Measurements from ENCODE around the gene SFRP5. TPM values are rescaled to one million over a fixed set of nuclear protein-coding genes. Genes with fewer than 3 reads are reported as not detected.
A peak's percentile ranks its signal among the peaks of the same experiment; 100 is the strongest.

SFRP5 gene
- total RNA-seq, 2 donors from 2014 or later = not detected

DNA sequence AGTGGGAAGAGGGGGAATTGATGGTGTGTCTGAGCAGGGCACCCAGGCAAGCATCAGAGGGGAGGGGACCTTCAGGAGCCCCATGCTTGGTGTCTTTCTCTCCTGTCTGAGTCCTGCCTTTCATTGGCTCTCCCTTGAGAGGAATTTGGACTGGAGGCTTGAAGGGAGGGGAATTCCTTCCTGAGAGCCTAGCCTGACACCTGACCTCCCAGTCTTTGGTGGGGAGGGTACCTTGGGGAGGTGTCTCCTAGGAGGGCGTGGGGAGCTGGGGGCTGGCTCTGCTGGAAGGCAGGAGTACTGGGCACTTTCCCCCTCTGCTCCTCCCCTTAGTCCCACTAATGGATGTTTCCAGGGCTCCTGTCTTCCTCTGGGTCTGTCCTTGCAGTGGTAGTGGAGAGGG is 1.3 kb upstream of the SFRP5 start:
- Mint-ChIP-seq H3K36me3 (peaks cover 0 to 6% of the 10 kb centered on the region in 2 donors), H3K9me3 (no peaks in the 10 kb centered on the region), H3K27ac (no peak overlapping the region)
- ATAC-seq = no peak
- no peak for DNase-seq (ENCODE audit: low spot score in 2 of 2)

DNA sequence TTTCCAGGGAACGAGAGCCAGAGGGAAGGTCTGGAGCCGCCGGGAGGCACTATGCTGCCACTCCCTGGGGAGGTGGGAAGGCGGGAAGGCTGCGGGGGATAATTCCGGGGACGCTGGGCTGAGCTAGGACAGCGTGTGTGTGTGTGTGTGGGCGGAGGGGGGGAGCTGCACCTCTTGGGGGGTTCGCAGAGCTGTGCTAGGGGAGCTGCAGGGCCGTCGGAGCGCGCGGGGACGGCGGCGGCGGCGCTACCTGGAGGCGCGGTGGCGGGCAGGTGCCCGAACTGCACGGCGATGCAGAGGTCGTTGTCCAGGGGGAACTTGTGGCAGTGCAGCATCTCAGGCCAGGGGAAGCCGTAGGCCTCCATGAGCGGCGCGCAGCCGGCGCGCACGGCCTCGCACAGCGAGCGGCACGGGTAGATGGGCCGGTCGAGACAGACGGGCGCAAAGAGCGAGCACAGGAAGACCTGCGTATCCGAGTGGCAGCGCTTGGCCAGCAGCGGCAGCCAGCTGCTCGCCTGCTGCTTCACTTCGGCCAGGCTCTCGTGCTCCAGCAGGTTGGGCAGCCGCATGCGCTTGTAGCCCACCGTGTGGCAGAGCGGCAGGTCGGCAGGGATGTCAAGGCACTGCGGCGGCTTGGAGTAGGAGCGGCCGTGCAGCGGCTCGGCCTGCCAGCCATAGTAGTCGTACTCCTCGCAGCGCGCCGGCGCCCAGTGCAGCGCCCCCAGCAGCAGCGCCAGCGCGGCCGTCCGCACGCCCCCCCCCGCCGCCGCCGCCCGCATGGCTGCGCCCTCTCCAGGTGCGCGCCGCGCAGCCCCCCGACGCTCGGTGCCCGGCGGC is 526 bp downstream of the SFRP5 start:
- peak in 1 of 2 donors; percentile 26 for DNase-seq (ENCODE audit: low spot score in 2 of 2)
- Mint-ChIP-seq H3K36me3 (peaks cover 0 to 6% of the 10 kb centered on the region in 2 donors), H3K9me3 (no peaks in the 10 kb centered on the region), H3K27ac (no peak overlapping the region)
- peak in 1 of 2 donors; percentile 63 for ATAC-seq

DNA sequence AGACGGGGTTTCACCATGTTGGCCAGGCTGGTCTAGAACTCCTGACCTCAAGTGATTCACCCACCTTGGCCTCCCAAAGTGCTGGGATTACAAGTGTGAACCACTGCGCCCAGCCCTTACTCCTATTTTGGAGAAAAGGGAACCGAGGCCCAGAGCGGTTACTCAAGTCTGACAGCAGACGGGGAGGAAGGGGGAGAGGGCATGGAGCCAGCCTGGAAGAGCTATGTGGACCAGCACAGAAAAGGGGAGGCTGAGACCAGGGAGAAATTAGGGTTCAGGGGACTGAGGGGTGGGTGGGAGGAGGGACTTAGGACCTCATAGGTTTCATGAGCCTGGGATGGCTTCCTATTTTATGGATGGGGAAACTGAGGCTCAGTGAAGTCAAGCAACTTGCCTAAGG is 1.5 kb downstream of the SFRP5 start:
- H3K36me3 Mint-ChIP-seq = peaks cover 0 to 6% of the 10 kb centered on the region in 2 donors
- no peak for DNase-seq (ENCODE audit: low spot score in 2 of 2)
- H3K9me3 Mint-ChIP-seq = no peaks in the 10 kb centered on the region
- no peak overlapping the region for H3K27ac Mint-ChIP-seq
- no peak for ATAC-seq

GRCh38 chr10:97768322-97769315 is 3.2 kb downstream of the SFRP5 start:
- no peak for ATAC-seq
- no peak for DNase-seq (ENCODE audit: low spot score in 2 of 2)
- Mint-ChIP-seq H3K27ac (no peak overlapping the region), H3K9me3 (no peaks in the 10 kb centered on the region), H3K36me3 (peaks cover 0 to 6% of the 10 kb centered on the region in 2 donors)

DNA sequence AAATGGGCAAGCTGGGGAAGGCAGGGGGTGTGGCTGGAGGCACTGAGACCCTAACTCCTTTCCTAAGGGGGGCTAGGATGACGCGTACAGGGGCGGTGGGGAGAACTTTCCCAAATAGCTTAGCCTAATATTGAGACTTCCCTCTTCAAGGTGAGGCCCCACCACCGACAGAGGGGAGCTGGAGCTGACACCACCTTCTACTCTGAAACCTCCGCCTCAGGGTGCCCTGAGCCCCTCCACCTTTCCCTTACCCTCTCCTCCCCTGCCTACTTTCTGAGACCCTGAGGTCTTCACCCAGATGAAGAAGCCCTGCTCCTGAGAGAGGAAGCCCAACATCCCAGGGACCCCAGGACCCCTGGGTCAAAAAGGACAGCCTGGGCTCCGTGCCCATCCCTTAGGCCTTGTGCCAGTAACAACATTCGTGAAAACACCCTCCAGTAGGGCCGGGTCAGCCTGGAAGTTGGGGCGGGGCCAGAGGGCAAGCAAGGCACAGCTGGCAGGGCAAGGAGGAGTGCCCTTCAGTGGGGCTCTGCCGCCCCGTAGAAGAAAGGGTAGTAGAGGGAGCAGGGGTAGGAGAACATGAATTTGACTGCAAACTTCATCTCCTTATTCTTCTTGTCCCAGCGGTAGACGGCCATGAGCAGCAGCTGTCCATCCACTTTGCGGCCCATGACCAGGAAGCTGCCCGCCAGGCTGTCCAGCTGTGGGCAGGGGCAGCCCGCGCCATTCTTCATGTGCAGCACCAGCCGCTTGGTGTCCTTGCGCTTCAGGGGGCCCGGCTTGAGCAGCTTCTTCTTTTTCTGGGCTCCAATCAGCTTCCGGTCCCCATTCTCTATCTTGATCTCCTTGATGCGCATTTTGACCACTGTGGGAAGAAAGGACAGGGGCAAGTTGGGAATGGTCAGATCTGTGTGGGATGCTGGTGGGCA is 4.5 kb downstream of the SFRP5 start:
- DNase-seq (ENCODE audit: low spot score in 2 of 2) (no peak), ATAC-seq (no peak)
- H3K36me3 Mint-ChIP-seq = peaks cover 0 to 3% of the 10 kb centered on the region in 2 donors

DNA sequence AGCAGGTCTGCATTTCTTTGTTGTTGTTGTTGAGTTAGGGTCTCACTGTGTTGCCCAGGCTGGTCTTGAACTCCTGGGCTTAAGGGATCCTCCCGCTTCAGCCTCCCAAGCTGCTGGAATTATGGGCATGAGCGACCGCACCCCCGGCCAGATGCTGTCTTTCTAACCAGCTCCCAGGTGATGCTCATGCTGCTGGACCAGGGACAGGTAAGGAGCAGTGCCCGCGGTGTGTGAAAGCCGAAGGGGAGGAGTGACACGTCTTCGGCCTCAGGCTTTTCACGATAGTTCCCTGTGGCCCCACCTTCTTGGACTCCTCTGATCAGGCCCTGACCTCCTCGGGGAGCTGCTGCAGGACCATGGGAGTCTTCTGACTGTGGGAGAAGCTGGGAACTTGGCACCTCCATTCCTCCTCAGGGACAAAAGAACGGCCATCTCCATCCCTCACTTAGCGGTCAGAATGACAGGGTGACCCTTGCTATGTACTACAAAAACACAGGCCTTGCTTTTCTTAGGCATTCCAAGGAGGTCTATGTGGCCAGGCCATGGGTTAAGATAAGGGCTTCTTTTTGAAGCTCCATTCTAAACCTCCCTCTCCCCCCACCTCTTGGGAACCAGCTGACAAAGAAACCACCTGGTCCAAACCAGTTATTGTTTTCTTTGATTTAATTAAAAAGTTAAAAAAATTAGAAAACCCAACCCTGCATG is 5.5 kb downstream of the SFRP5 start:
- Mint-ChIP-seq H3K9me3 (no peaks in the 10 kb centered on the region), H3K27ac (no peak overlapping the region), H3K36me3 (peaks cover 0 to 5% of the 10 kb centered on the region in 2 donors)
- no peak for ATAC-seq
- DNase-seq (ENCODE audit: low spot score in 2 of 2) = no peak

More for the DNA sequence above, 4.5 kb downstream of the SFRP5 start:
- no peaks in the 10 kb centered on the region for H3K9me3 Mint-ChIP-seq
- H3K27ac Mint-ChIP-seq = no peak overlapping the region

GRCh38 chr10:97765201-97765600 is 6.6 kb downstream of the SFRP5 start:
- Mint-ChIP-seq H3K27ac (no peak overlapping the region), H3K36me3 (peaks cover 0 to 5% of the 10 kb centered on the region in 2 donors), H3K9me3 (no peaks in the 10 kb centered on the region)
- ATAC-seq (no peak), DNase-seq (ENCODE audit: low spot score in 2 of 2) (no peak)

GRCh38 chr10:97764519-97764931 is 7.3 kb downstream of the SFRP5 start:
- H3K9me3 Mint-ChIP-seq = no peaks in the 10 kb centered on the region
- peaks cover 0 to 5% of the 10 kb centered on the region in 2 donors for H3K36me3 Mint-ChIP-seq
- ATAC-seq = no peak
- DNase-seq (ENCODE audit: low spot score in 2 of 2) = no peak
- H3K27ac Mint-ChIP-seq = peak overlapping the region in 1 of 2 donors; percentile 89

- ATAC-seq (no peak), DNase-seq (ENCODE audit: low spot score in 2 of 2) (no peak)
- Mint-ChIP-seq H3K36me3 (peaks cover 0 to 5% of the 10 kb centered on the region in 2 donors), H3K27ac (no peak overlapping the region), H3K9me3 (no peaks in the 10 kb centered on the region)
Measured at GRCh38 chr10:97763947-97764346, 7.9 kb downstream of the SFRP5 start.

DNA sequence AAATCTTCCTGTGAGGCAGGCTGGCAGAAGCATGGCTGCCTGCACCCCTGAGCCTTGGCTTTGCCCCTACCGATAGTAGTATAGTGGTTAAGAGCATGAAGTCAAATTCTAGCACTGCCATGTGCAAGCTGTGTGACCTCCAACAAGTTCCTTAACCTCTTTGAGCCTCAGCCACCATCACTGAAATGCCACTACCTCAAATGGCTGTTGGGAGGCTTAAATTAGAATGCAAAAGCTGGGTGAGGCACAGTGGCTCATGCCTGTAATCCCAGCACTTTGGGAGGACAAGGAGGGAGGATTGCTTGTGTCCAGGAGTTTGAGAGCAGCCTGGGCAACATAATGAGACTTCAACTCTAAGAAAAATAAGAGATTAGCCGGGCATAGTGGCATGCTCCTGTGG is 8.4 kb downstream of the SFRP5 start:
- Mint-ChIP-seq H3K27ac (no peak overlapping the region), H3K9me3 (no peaks in the 10 kb centered on the region), H3K36me3 (peaks cover 0 to 5% of the 10 kb centered on the region in 2 donors)
- DNase-seq (ENCODE audit: low spot score in 2 of 2) (no peak), ATAC-seq (no peak)

DNA sequence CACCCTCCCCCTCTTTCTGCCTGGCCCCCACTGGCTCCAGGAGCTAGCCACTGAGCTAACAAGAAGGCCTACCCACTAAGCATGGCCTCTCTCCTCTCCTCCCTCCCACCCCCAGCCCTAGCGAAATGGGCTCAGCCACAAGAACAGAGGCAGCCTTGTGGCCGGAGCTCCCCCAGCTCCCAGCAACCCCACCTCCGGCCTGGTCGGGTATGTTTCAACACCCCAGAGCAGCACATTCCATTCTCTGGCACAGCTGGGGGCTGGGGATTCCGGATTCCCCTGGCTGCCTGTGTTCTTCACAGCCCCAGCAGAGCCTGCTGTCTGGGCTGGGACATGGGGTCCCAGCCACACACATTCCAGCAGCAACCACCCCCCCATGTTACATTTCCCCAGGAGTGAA is 9.0 kb downstream of the SFRP5 start:
- Mint-ChIP-seq H3K27ac (no peak overlapping the region), H3K9me3 (no peaks in the 10 kb centered on the region), H3K36me3 (peaks cover 0 to 5% of the 10 kb centered on the region in 2 donors)
- DNase-seq (ENCODE audit: low spot score in 2 of 2) (no peak), ATAC-seq (no peak)

- Mint-ChIP-seq H3K36me3 (peaks cover 0 to 5% of the 10 kb centered on the region in 2 donors), H3K27ac (no peak overlapping the region), H3K9me3 (no peaks in the 10 kb centered on the region)
- DNase-seq (ENCODE audit: low spot score in 2 of 2) (no peak), ATAC-seq (no peak)
Measured at GRCh38 chr10:97762056-97762455, 9.7 kb downstream of the SFRP5 start.

GRCh38 chr10:97761331-97761865 is 10.4 kb downstream of the SFRP5 start:
- Mint-ChIP-seq H3K36me3 (peaks cover 0 to 5% of the 10 kb centered on the region in 2 donors), H3K9me3 (no peaks in the 10 kb centered on the region), H3K27ac (peak overlapping the region in 1 of 2 donors; percentile 53)
- ATAC-seq (no peak), DNase-seq (ENCODE audit: low spot score in 2 of 2) (no peak)

GRCh38 chr10:97760461-97761257 is 11.1 kb downstream of the SFRP5 start:
- peak overlapping the region in 1 of 2 donors; percentile 53 for H3K27ac Mint-ChIP-seq
- H3K36me3 Mint-ChIP-seq = peaks cover 0 to 5% of the 10 kb centered on the region in 2 donors
- no peaks in the 10 kb centered on the region for H3K9me3 Mint-ChIP-seq
- DNase-seq (ENCODE audit: low spot score in 2 of 2) (no peak), ATAC-seq (no peak)

DNA sequence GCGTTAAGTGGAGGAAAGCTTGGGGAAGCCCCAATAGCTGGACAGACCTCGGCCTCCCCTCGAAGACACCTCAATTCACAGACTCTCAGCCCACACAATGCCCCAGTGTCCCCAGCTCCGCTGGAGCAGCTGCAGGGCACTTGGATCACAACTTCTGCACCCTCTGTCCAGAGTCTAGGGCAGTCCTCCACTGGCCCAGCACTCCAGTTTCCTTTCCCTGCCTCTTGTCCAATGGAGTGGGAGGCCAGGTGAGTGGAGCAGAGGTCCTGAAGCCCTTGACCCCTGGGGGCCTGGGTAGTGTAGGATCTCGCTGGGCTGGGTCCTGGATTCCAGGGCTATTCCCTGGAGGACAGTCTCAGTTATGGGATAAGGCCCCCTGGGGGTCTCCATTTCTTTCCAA is 11.9 kb downstream of the SFRP5 start:
- no peak for DNase-seq (ENCODE audit: low spot score in 2 of 2)
- peaks cover 0 to 9% of the 10 kb centered on the region in 2 donors for H3K36me3 Mint-ChIP-seq
- H3K27ac Mint-ChIP-seq = peak overlapping the region in 1 of 2 donors; percentile 53
- H3K9me3 Mint-ChIP-seq = no peaks in the 10 kb centered on the region
- ATAC-seq = no peak
